ENCODE measurements around the gene RMDN2. TPM values are rescaled to one million over a fixed set of nuclear protein-coding genes. Genes with fewer than 3 reads are reported as not detected.

Gene RMDN2
- polyA plus RNA-seq, 2 of the 4 experiments (the other 2 are of a cell fraction) = 4.6 to 6.9 TPM

DNA sequence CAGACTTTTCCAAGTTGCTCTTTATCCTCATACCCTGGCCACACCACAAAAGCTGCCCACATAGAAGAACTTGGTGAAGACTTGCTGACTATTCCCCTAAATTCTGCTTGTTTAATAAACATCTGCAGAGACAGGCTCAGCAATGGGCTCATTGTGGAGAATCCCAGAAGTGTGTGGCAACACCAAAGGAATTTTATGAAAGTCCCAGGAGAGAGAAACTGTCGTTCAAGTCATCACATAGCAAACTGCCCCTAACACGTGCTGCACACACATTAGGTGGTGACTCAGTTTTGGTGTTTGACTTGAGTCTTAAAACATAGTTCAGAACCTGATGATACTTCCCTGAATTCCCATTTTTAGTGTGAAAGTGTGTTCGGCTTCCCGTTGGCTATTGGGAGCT, 112.2 kb downstream of the RMDN2 start:
- 70% methylated on average over 4 of the region's 4 CpGs for WGBS (ENCODE audit: missing lambda C conversion rate)
- Histone ChIP-seq H3K4me2 (no peak overlapping the region), H3K4me1 (no peaks in the 10 kb centered on the region), H3K27ac (no peak overlapping the region), H3K9me3 (no peaks in the 10 kb centered on the region), H3K4me3 (no peak overlapping the region)
- FAIRE-seq (no peak), ATAC-seq (no peak), DNase-seq (ENCODE audit: low read depth in 1 of 2, low spot score in 1 of 2) (no peak)
- POLR2A ChIA-PET = interaction anchor here (1.6 kb wide), 1 partner anchor 39 kb away, joined by 5 read pairs; the partner anchor contains the start of gene CYP1B1
- CTCF ChIA-PET = interaction anchor here (0.7 to 2.3 kb wide), 10 partner anchors 9 to 237 kb away, joined by 3 to 6 read pairs (median 3); no protein-coding TSS in a partner anchor
- TF ChIP-seq FOSL2 (IDR thresholded peaks at IDR 0.05) = no peak
- TF ChIP-seq FOSL2 (CRISPR knock-in tag; IDR thresholded peaks at IDR 0.05) = no peak
- no peak for TF ChIP-seq MAFK (IDR thresholded peaks at IDR 0.05; ENCODE audit: partially characterized antibody)
- no peak for TF ChIP-seq ESRRA (IDR thresholded peaks at IDR 0.05; ENCODE audit: borderline replicate concordance, low read length)
- TF ChIP-seq, protein P1, sequence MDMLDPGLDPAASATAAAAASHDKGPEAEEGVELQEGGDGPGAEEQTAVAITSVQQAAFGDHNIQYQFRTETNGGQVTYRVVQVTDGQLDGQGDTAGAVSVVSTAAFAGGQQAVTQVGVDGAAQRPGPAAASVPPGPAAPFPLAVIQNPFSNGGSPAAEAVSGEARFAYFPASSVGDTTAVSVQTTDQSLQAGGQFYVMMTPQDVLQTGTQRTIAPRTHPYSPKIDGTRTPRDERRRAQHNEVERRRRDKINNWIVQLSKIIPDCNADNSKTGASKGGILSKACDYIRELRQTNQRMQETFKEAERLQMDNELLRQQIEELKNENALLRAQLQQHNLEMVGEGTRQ (IDR thresholded peaks at IDR 0.05) = no peak
- TF ChIP-seq ZSCAN20 (CRISPR knock-in tag; IDR thresholded peaks at IDR 0.05) = no peak
- TF ChIP-seq MAZ (IDR thresholded peaks at IDR 0.05; ENCODE audit: borderline replicate concordance, low read depth, low read length) = no peak

DNA sequence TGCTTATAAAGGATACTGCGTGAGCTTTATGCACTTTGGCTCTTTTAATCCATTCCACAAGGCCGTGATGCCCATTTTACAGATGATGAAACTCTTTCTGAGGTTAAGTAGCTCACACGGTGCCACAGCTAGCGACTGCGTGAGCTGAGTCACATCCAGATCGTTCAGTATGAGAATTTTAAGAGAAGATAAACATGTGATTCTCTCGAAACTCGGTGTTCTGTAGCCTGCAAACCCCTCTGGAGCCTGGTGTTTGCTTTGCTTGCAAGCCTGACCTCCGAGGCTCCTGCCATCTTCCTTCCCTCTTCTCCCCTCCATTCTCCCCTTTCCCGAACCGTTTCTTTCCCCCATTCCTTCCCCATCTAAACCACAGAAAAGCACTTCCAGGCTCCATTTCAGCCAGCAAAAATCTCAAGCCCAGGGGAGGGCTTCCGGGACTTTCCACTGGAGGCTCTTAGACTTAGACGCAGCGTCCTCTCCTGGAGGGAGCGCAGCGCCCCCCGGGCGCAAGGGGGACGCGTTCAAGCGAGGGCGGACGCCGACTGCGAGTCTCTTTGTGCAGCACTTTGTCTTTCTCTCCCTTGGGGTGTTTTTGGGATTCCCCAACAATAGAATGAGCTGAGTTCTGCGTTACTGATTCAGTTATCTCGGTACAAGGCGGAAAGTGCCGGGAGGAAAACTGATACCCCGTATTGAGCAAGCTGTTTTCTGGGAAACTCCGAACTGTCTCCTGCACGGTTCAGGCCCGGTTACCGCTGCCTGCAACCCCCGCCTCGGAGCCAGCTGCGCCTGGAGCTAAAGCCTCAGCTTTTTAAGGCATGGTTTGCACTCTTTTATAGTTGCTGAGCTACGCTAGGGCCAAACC, 112.9 kb downstream of the RMDN2 start:
- WGBS (ENCODE audit: missing lambda C conversion rate) = 62% methylated on average over 38 of the region's 38 CpGs
- no peaks in the 10 kb centered on the region for H3K4me1 ChIP-seq
- H3K9me3 ChIP-seq = no peaks in the 10 kb centered on the region
- CTCF ChIA-PET = interaction anchor here (0.7 to 2.3 kb wide), 10 partner anchors 9 to 237 kb away, joined by 3 to 6 read pairs (median 3); no protein-coding TSS in a partner anchor
- peak overlapping the region; percentile 49 for H3K4me2 ChIP-seq
- 0 out of 3 replicates have a peak overlapping the region, but pooled peaks have one; percentile 11 for H3K4me3 ChIP-seq
- POLR2A ChIA-PET = interaction anchor here (1.6 kb wide), 1 partner anchor 38 kb away, joined by 5 read pairs; the partner anchor contains the start of gene CYP1B1
- peak in 1 of 2 experiments; percentile 73; a peak in 3 of 6 replicates for ATAC-seq
- DNase-seq (ENCODE audit: low read depth in 1 of 2, low spot score in 1 of 2) = no peak
- no peak for FAIRE-seq
- no peak overlapping the region for H3K27ac ChIP-seq
- TF ChIP-seq GATA3 (IDR thresholded peaks at IDR 0.05; ENCODE audit: borderline replicate concordance) = no peak
- TF ChIP-seq ZFP36 (IDR thresholded peaks at IDR 0.05; ENCODE audit: borderline replicate concordance, partially characterized antibody) = no peak
- TF ChIP-seq RAD21 (conservative IDR thresholded peaks at IDR 0.05 in 1 of 2, IDR thresholded peaks at IDR 0.05 in 1 of 2) = no peak
- TF ChIP-seq, protein P2, sequence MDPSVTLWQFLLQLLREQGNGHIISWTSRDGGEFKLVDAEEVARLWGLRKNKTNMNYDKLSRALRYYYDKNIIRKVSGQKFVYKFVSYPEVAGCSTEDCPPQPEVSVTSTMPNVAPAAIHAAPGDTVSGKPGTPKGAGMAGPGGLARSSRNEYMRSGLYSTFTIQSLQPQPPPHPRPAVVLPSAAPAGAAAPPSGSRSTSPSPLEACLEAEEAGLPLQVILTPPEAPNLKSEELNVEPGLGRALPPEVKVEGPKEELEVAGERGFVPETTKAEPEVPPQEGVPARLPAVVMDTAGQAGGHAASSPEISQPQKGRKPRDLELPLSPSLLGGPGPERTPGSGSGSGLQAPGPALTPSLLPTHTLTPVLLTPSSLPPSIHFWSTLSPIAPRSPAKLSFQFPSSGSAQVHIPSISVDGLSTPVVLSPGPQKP (IDR thresholded peaks at IDR 0.05; ENCODE audit: low read depth, low read length) = no peak
- TF ChIP-seq, protein P3, sequence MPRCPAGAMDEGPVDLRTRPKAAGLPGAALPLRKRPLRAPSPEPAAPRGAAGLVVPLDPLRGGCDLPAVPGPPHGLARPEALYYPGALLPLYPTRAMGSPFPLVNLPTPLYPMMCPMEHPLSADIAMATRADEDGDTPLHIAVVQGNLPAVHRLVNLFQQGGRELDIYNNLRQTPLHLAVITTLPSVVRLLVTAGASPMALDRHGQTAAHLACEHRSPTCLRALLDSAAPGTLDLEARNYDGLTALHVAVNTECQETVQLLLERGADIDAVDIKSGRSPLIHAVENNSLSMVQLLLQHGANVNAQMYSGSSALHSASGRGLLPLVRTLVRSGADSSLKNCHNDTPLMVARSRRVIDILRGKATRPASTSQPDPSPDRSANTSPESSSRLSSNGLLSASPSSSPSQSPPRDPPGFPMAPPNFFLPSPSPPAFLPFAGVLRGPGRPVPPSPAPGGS (IDR thresholded peaks at IDR 0.05) = no peak
- TF ChIP-seq, protein P4, sequence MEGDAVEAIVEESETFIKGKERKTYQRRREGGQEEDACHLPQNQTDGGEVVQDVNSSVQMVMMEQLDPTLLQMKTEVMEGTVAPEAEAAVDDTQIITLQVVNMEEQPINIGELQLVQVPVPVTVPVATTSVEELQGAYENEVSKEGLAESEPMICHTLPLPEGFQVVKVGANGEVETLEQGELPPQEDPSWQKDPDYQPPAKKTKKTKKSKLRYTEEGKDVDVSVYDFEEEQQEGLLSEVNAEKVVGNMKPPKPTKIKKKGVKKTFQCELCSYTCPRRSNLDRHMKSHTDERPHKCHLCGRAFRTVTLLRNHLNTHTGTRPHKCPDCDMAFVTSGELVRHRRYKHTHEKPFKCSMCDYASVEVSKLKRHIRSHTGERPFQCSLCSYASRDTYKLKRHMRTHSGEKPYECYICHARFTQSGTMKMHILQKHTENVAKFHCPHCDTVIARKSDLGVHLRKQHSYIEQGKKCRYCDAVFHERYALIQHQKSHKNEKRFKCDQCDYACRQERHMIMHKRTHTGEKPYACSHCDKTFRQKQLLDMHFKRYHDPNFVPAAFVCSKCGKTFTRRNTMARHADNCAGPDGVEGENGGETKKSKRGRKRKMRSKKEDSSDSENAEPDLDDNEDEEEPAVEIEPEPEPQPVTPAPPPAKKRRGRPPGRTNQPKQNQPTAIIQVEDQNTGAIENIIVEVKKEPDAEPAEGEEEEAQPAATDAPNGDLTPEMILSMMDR (IDR thresholded peaks at IDR 0.05) = no peak
- TF ChIP-seq HDAC2 (IDR thresholded peaks at IDR 0.05) = no peak
- TF ChIP-seq TFCP2L1 (CRISPR knock-in tag; IDR thresholded peaks at IDR 0.05) = no peak
- no peak for TF ChIP-seq EHF (CRISPR knock-in tag; IDR thresholded peaks at IDR 0.05)
- TF ChIP-seq ZSCAN20 (CRISPR knock-in tag; IDR thresholded peaks at IDR 0.05) = no peak
- no peak for TF ChIP-seq HOXA7 (CRISPR knock-in tag; IDR thresholded peaks at IDR 0.05)
- no peak for TF ChIP-seq CHD2 (IDR thresholded peaks at IDR 0.05; ENCODE audit: low read length, partially characterized antibody)
- no peak for TF ChIP-seq ZC3H11A (IDR thresholded peaks at IDR 0.05)
